Activated naive CD8-positive, alpha-beta T cell treated with anti-CD3 and anti-CD28 coated beads, Interleukin-2, amount 10 ng/mL, durations not matched to agents 7 days and 5 days (primary cell): ENCODE measurements around the gene ACOT2. TPM values are rescaled to one million over a fixed set of nuclear protein-coding genes. Genes with fewer than 3 reads are reported as not detected.
"Not testable (repeated sequence)": the region's sequence is repeated elsewhere in the genome, so short reads cannot be mapped to it uniquely, and the experiment has no call there.

Experiments used
- ATAC-seq: fragments of 150-1000 bp; cut with Tn5 transposase; one replicate; pipeline ENCODE4 v1.10.0; 2021; ENCODE audit warnings: low read depth, moderate library complexity
- POLR2A ChIA-PET: fragments of 350-600 bp; sonication (Branson Sonifier 250); formaldehyde crosslinking; loops from one replicate; lab custom pipeline; 2021; ENCODE audit warnings: antibody characterized with exemption; lab: Charles Lee
- DNase-seq: peaks from one replicate; pipeline ENCODE4 v3.0.0; 2021
- H3K27ac Mint-ChIP-seq: one replicate; pipeline ENCODE4 v1.8.0; 2022; ENCODE audit warnings: mild to moderate bottlenecking, mixed read lengths
- H3K27me3 Mint-ChIP-seq: one replicate; pipeline ENCODE4 v1.8.0; 2022; ENCODE audit warnings: mild to moderate bottlenecking, moderate library complexity, mixed read lengths
- H3K36me3 Mint-ChIP-seq: one replicate; pipeline ENCODE4 v1.8.0; 2021; ENCODE audit warnings: mild to moderate bottlenecking, mixed read lengths
- H3K4me1 Mint-ChIP-seq: one replicate; pipeline ENCODE4 v1.8.0; 2021; ENCODE audit warnings: mixed read lengths
- H3K4me3 Mint-ChIP-seq: one replicate; pipeline ENCODE4 v1.8.0; 2022; ENCODE audit warnings: mild to moderate bottlenecking, moderate library complexity, mixed read lengths
- H3K9me3 Mint-ChIP-seq: one replicate; pipeline ENCODE4 v1.8.0; 2021; ENCODE audit warnings: mixed read lengths
- total RNA-seq, 2 experiments: library from RNA; stranded (reverse); gene quantifications; one replicate each; pipeline ENCODE4 v1.2.3, GENCODE V29; 2021

Gene ACOT2
- total RNA-seq, result 10 to 100 TPM; 13.4 to 14.5 TPM

DNA sequence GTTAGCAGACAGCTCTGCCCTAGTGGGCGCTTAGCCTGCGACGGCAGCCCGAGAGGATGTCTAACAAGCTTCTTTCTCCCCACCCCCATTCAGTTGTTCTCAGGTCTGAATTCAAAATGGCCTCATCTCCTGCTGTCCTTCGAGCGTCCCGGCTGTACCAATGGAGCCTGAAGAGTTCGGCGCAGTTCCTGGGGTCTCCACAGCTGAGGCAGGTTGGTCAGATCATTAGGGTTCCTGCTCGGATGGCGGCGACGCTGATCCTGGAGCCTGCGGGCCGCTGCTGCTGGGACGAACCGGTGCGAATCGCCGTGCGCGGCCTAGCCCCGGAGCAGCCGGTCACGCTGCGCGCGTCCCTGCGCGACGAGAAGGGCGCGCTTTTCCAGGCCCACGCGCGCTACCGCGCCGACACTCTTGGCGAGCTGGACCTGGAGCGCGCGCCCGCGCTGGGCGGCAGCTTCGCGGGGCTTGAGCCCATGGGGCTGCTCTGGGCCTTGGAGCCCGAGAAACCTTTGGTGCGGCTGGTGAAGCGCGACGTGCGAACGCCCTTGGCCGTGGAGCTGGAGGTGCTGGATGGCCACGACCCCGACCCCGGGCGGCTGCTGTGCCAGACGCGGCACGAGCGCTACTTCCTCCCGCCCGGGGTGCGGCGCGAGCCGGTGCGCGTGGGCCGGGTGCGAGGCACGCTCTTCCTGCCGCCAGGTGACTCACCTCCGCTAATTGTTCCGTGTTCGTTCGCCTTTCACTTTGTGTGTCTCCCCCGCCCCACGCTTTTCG, at the start of gene ACOT2:
ACOT2 (plus strand) TSS at position 29 of the 774 bp plus-strand sequence; CDS start at position 57, 28 bp downstream.
- peaks cover 22% of the 10 kb centered on the region for H3K36me3 Mint-ChIP-seq
- peak; percentile 79 for DNase-seq
- H3K9me3 Mint-ChIP-seq, H3K27me3 Mint-ChIP-seq: not testable (repeated sequence)
- H3K4me1 Mint-ChIP-seq, result peaks cover 33% of the 10 kb centered on the region
- peak within 1 kb of the TSS; percentile 98 for H3K27ac Mint-ChIP-seq
- peak; percentile 71 for ATAC-seq
- H3K4me3 Mint-ChIP-seq, result peak within 1 kb of the TSS; percentile 95
- POLR2A ChIA-PET, result interaction anchor here (0.5 to 3.7 kb wide), 18 partner anchors 9 to 515 kb away, joined by 3 to 23 read pairs (median 4); partner anchors contain the start of genes ACOT4, ACOT6, ALDH6A1 and DNAL1

DNA sequence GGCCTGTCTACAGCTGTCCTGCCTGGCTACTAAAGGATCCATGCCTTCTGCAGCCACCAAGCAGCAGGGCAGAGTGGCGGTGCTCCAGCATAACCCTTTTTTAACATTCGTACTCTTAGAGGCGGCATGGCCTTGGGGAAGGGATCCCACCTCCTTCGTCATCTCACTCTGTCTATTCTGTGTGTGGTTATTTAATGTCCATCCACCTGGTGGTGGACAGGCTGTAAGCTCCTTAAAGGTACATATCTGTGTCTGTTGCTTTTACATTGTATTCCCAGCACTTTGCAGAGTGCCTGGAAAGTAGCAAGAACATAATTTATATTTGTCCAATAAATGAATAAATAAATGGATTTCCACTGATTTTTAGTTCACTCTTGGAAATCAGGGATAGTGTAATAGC, 47.8 kb upstream of the ACOT2 start:
- Mint-ChIP-seq H3K4me3 (no peak overlapping the region), H3K36me3 (no peaks in the 10 kb centered on the region), H3K4me1 (no peaks in the 10 kb centered on the region), H3K27me3 (no peaks in the 10 kb centered on the region), H3K9me3 (no peaks in the 10 kb centered on the region), H3K27ac (no peak overlapping the region)
- POLR2A ChIA-PET, result interaction anchor here (0.6 kb wide), 1 partner anchor 58 kb away, joined by 5 read pairs; no protein-coding TSS in a partner anchor
- DNase-seq (no peak), ATAC-seq (no peak)

DNA sequence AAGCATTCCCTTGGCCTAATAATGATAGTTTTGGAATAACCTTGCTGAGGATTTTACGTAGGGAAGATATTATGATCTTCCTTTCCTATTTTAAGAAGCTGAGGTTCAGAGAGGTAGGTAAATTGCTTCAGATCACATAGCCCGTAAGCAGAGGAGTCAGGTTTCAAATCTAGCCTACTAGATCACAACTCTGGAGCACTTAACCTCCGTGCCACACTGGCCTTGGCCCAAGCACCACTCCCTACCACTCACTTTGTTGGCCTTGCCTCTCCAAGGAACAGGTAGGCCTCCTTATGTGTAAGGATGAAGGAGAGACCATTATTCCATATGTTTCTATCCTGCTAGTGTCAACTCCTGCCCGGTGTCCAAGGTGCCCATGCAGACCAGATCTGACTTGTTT, 44.5 kb upstream of the ACOT2 start:
- DNase-seq (no peak), ATAC-seq (no peak)
- POLR2A ChIA-PET, result no interaction called here
- Mint-ChIP-seq H3K27ac (no peak overlapping the region), H3K4me3 (no peak overlapping the region), H3K36me3 (no peaks in the 10 kb centered on the region), H3K27me3 (peaks cover 6% of the 10 kb centered on the region), H3K4me1 (no peaks in the 10 kb centered on the region), H3K9me3 (peaks cover 2% of the 10 kb centered on the region)

DNA sequence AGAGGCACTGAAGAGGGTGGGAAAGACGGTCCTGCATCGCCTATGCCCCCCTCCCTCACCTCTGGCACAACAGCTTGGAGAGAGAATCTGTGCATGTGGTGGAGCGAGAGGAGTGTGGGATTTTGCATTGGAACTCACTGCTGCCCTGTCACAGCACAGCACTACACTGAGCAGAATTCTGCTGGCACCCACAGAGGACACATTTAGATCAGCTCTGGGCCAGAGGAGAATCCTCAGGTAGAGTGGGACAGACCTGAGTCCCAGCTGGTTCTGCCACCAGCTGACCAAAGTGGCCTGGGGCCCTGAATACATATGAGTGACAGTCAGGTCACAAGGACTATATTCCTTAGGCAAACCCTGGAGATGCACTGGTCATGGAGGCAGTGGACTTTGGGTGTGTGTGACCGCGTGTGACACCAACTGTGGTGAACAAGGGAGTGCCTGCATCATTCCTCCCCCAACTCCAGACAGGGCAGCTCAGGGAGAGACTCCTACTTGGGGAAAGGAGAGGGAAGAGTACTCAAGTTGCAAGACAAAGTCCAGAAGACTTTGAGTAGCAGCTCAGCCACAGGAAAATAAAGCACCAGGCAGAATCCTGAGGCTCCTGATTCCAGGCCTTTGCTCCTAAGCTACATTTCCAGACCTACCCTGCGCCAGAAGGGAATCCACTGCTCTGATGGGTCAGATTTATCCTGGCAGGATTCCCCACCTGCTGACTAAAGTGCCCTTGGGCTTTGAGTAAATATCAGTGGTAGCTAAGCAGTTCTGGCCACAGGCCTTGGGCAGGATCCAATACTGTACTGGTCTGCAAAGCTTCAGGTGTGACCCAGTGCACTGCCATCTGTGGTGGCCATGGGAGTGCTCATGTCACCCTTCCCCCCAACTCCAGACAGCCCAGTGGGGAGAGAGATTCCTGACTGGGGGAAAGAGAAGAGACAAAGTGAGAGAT, 42.7 kb upstream of the ACOT2 start:
- Mint-ChIP-seq H3K27ac (no peak overlapping the region), H3K4me3 (no peak overlapping the region)

DNA sequence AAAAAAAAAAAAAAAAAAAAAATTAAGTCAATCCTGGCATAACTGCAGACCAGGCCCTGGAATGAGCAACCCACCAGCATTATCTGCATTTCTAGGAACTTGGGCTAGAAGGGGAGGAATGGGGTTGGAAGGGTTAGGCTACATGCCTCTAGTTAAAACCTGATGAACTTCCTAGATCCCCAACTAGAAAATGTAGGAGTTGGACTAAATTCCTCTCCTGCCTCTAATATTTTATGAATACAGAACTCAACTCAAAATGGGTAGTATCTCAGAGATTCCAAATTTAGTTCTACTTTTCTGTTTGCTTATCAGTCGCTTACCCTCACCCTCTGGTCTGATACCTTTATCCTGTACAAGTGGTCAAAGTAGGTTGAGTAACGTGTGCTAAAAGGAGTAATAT, 39.7 kb upstream of the ACOT2 start:
- H3K4me1 Mint-ChIP-seq, POLR2A ChIA-PET, ATAC-seq, H3K9me3 Mint-ChIP-seq, H3K27me3 Mint-ChIP-seq, DNase-seq, H3K4me3 Mint-ChIP-seq, H3K36me3 Mint-ChIP-seq, H3K27ac Mint-ChIP-seq: not testable (repeated sequence)

More for the DNA sequence above, 42.7 kb upstream of the ACOT2 start:
- ATAC-seq (no peak), DNase-seq (no peak)
- Mint-ChIP-seq H3K27me3 (peaks cover 6% of the 10 kb centered on the region), H3K36me3 (no peaks in the 10 kb centered on the region), H3K4me1 (no peaks in the 10 kb centered on the region), H3K9me3 (peaks cover 2% of the 10 kb centered on the region)
- POLR2A ChIA-PET, result no interaction called here

GRCh38 chr14:73531971-73532370, 37.0 kb upstream of the ACOT2 start:
- DNase-seq, H3K4me1 Mint-ChIP-seq: not testable (repeated sequence)

DNA sequence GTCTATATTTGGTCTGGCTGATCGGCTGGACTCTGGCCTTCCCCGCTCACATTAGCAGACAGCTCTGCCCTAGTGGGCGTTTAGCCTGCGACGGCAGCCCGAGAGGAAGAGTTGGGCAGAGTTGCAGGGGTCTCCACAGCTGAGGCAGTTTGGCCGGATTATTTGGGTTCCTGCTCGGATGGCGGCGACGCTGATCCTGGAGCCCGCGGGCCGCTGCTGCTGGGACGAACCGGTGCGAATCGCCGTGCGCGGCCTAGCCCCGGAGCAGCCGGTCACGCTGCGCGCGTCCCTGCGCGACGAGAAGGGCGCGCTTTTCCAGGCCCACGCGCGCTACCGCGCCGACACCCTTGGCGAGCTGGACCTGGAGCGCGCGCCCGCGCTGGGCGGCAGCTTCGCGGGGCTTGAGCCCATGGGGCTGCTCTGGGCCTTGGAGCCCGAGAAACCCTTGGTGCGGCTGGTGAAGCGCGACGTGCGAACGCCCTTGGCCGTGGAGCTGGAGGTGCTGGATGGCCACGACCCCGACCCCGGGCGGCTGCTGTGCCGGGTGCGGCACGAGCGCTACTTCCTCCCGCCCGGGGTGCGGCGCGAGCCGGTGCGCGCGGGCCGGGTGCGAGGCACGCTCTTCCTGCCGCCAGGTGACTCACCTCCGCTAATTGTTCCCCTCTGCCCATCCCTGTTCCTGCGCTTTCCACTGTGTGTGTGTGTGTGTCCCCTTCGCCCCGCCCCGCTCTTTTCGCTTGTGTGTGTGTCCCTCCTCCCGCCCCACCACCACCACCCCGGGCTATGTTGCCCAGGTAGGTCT, 31.6 kb upstream of the ACOT2 start:
- POLR2A ChIA-PET, result interaction anchor here (1.1 to 1.3 kb wide), 2 partner anchors 31 to 33 kb away, joined by 3 read pairs; no protein-coding TSS in a partner anchor
- H3K36me3 Mint-ChIP-seq, H3K27ac Mint-ChIP-seq, H3K9me3 Mint-ChIP-seq: not testable (repeated sequence)
- peaks cover 10% of the 10 kb centered on the region for H3K4me1 Mint-ChIP-seq
- peaks cover 14% of the 10 kb centered on the region for H3K27me3 Mint-ChIP-seq
- H3K4me3 Mint-ChIP-seq, result peak overlapping the region; percentile 73
- DNase-seq (peak; percentile 63), ATAC-seq (peak; percentile 62)

More at GRCh38 chr14:73531971-73532370, 37.0 kb upstream of the ACOT2 start:
- H3K36me3 Mint-ChIP-seq, H3K27ac Mint-ChIP-seq, H3K4me3 Mint-ChIP-seq, ATAC-seq, POLR2A ChIA-PET, H3K9me3 Mint-ChIP-seq: not testable (repeated sequence)
- peaks cover 11% of the 10 kb centered on the region for H3K27me3 Mint-ChIP-seq

GRCh38 chr14:73539017-73539416, 30.0 kb upstream of the ACOT2 start:
- H3K9me3 Mint-ChIP-seq, H3K4me3 Mint-ChIP-seq, H3K27ac Mint-ChIP-seq, H3K36me3 Mint-ChIP-seq: not testable (repeated sequence)
- peaks cover 10% of the 10 kb centered on the region for H3K4me1 Mint-ChIP-seq
- H3K27me3 Mint-ChIP-seq, result peaks cover 14% of the 10 kb centered on the region
- POLR2A ChIA-PET, result interaction anchor here (1.3 kb wide), 1 partner anchor 32 kb away, joined by 3 read pairs; no protein-coding TSS in a partner anchor
- ATAC-seq (peak; percentile 93), DNase-seq (peak; percentile 68)

DNA sequence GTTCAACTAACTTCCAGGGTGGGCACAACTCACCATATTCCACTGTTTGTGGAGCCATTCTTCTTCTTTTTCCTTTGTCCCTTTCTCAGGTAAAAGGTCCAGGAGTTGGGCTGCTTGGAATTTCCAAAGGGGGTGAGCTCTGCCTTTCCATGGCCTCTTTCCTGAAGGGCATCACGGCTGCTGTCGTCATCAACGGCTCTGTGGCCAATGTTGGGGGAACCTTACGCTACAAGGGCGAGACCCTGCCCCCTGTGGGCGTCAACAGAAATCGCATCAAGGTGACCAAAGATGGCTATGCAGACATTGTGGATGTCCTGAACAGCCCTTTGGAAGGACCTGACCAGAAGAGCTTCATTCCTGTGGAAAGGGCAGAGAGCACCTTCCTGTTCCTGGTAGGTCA, 26.1 kb upstream of the ACOT2 start:
- H3K4me3 Mint-ChIP-seq, POLR2A ChIA-PET, ATAC-seq, H3K27ac Mint-ChIP-seq, H3K4me1 Mint-ChIP-seq, H3K9me3 Mint-ChIP-seq, H3K36me3 Mint-ChIP-seq, DNase-seq, H3K27me3 Mint-ChIP-seq: not testable (repeated sequence)

GRCh38 chr14:73545353-73545752, 23.7 kb upstream of the ACOT2 start:
- H3K9me3 Mint-ChIP-seq, H3K27ac Mint-ChIP-seq, POLR2A ChIA-PET: not testable (repeated sequence)

DNA sequence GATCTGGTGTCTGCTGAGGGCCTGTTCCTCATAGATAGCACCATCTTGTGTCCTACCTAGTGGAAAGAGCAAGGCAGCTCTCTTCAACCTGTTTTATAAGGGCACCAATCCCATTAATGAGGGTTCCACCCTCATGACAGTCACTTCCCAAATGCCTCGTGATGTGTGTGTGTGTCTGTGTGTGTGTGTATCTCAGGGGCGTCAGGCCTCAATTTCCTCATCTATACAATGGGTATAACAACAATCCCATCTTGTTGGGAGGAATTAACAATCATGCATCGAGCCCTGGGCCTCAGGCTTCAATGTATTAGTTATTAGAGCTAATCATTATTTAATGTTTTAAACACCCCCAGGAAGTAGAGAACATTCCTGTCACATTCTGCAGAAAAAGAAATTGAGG, 19.9 kb upstream of the ACOT2 start:
- H3K9me3 Mint-ChIP-seq, POLR2A ChIA-PET, H3K27ac Mint-ChIP-seq, ATAC-seq, H3K36me3 Mint-ChIP-seq, DNase-seq, H3K4me1 Mint-ChIP-seq, H3K4me3 Mint-ChIP-seq, H3K27me3 Mint-ChIP-seq: not testable (repeated sequence)

More at GRCh38 chr14:73545353-73545752, 23.7 kb upstream of the ACOT2 start:
- ATAC-seq, H3K27me3 Mint-ChIP-seq, H3K36me3 Mint-ChIP-seq, H3K4me1 Mint-ChIP-seq, DNase-seq, H3K4me3 Mint-ChIP-seq: not testable (repeated sequence)

GRCh38 chr14:73549889-73550524, 19.0 kb upstream of the ACOT2 start:
- H3K4me1 Mint-ChIP-seq, H3K9me3 Mint-ChIP-seq, H3K27me3 Mint-ChIP-seq, ATAC-seq, H3K36me3 Mint-ChIP-seq, H3K27ac Mint-ChIP-seq, H3K4me3 Mint-ChIP-seq, DNase-seq, POLR2A ChIA-PET: not testable (repeated sequence)
